ENCODE results near the gene MIB2.

DNA sequence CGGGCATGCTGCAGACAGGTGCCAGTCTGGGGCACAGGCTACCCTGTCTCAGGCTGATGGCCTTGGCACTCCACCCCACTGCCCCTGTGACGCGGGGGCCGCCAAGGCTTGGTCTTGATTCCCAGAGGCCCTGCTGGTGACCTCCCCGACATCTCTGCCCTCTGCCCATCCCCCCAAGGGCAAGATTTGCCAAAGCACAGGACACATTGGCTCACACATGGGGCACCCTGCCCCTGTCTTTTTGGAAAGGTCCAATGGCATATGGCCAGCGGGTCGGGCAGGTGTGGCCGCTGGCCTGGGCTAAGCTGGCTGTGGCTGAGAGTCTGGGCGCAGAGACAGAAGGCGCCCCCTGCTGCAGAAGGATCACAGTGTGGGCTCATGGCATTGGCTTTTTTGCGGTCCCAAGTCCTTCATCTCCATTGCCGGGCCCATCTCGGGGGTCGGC, 4.6 kb downstream of the MIB2 start:
- TF ChIP-seq CTCF (IDR thresholded peaks at IDR 0.05) (peak; percentile 71; the same call in 1 of the 2 replicates), POLR2AphosphoS5 (IDR thresholded peaks at IDR 0.05; ENCODE audit: low read depth, low read length) (no peak), TCF7L2 (IDR thresholded peaks at IDR 0.05; ENCODE audit: low read depth, low read length) (no peak), REST (IDR thresholded peaks at IDR 0.05; ENCODE audit: insufficient read depth in 1 of 2, low read depth in 2 of 2, low read length in 1 of 2) (no peak)
